ENCODE measurements around the gene RUFY2.

DNA sequence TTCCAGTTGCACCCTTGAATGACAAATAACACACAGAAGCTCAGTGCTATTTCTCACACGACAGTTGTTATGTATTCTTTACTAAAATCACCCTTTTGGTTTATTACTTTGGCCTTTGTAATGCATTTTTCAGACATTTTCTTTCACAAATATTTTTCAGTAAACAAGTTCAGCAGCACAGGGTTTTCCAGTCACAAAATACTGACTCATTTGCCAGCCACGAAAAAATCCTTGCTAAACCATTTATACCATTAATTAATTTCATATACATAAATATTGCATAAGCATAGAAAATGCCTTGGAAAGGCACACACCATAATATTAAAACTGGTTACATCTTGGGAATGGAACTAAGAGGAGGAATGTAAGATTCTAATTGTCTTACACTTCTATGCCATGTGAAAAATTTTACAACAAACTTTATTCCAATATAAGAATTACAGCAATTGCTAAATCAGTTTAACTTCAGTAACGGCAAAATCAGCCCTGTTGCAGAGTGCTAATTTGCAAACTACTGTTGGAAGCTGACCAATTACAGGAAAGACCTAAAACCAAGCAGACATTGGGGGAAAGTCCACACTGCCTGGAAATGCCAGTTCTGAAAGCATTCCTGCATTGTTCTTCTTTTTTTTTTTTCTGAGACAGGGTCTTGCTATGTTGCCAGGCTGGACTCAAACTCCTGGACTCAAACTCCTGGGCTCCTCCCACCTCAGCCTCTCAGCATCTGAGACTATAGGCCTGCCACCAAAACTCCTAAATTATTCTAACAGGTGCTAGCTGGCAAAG lies 42.8 kb downstream of the RUFY2 start:
- TF ChIP-seq, protein P1, sequence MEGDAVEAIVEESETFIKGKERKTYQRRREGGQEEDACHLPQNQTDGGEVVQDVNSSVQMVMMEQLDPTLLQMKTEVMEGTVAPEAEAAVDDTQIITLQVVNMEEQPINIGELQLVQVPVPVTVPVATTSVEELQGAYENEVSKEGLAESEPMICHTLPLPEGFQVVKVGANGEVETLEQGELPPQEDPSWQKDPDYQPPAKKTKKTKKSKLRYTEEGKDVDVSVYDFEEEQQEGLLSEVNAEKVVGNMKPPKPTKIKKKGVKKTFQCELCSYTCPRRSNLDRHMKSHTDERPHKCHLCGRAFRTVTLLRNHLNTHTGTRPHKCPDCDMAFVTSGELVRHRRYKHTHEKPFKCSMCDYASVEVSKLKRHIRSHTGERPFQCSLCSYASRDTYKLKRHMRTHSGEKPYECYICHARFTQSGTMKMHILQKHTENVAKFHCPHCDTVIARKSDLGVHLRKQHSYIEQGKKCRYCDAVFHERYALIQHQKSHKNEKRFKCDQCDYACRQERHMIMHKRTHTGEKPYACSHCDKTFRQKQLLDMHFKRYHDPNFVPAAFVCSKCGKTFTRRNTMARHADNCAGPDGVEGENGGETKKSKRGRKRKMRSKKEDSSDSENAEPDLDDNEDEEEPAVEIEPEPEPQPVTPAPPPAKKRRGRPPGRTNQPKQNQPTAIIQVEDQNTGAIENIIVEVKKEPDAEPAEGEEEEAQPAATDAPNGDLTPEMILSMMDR (IDR thresholded peaks at IDR 0.05; ENCODE audit: low read depth, low read length) = no peak
- TF ChIP-seq EZH2phosphoT487 (IDR thresholded peaks at IDR 0.05; ENCODE audit: low read depth) = no peak
